Right forelimb (tissue), 1 donor: ENCODE measurements around the gene EVL.
A peak's percentile ranks its signal among the peaks of the same experiment; 100 is the strongest.
"Not testable (repeated sequence)": the region's sequence is repeated elsewhere in the genome, so short reads cannot be mapped to it uniquely, and the experiment has no call there.

Experiments
- DNase-seq: peaks from one replicate; pipeline ENCODE4 v3.0.0-alpha.2; 2018

The EVL gene

DNA sequence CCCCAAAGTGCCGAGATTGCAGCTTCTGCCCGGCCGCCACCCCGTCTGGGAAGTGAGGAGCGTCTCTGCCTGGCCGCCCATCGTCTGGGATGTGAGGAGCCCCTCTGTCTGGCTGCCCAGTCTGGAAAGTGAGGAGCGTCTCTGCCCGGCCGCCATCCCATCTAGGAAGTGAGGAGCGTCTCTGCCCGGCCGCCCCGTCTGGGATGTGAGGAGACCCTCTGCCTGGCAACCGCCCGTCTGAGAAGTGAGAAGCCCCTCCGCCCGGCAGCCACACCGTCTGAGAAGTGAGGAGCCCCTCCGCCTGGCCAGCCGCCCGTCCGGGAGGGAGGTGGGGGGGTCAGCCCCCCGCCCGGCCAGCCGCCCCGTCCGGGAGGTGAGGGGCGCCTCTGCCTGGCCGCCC lies 115.4 kb downstream of the EVL start:
- not testable (repeated sequence) for DNase-seq

DNA sequence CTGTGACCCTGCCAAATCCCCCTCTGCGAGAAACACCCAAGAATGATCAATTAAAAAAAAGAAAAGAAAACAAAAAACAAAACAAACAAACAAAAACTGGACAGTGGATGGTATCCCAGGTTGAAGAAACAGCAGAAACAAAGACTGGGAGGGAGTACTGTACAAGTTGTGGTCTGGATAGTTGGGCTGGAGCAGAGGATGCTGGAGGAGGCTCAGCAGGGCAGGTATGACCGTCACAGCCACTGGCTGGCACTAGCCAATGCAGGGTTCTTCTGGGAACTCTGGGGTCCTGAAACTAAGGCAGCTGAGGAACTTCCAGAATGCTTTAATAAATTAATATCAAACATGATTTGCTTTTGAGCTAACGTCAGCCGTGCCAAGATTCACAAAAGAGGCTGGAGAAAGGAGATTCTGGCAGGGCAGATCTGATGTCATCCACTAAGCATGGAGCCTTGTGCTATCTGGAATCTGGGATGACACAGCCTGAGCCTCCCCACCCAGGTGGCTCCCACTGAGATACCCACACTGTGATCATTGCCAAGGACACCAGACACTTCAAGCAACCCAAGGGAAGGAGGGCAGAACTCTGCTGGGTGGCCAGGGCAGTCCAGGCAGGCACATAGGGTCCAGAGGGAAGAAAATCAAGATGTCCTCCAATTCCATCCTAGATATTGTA lies 116.8 kb downstream of the EVL start:
- not testable (repeated sequence) for DNase-seq

DNA sequence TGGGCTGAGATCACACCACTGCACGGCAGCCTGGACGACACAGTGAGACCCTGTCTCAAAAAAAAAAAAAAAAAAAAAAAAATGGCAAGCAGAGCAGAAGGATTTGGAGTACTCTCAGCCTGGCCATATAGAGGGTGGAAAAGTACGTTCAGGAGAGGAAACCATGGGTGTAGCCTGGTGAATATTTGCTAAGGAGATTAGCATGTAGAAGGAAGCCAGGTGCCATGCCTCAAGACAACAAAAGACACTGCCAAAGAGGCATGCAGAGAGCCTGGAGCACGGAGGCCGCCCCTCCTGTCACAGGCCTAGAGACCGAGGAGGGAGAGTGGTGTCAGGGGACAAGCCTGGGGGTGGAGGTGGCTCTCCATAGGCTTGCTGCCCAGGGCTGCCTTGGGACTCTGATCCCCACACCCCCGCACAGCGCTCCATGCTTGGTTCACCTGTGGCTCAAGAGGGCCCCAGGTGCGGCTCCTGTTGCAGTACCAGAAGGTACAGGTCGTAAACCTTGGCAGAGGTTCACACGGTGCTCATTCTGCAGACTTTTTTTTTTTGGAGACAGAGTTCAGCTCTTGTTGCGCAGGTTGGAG lies 122.1 kb downstream of the EVL start:
- no peak for DNase-seq

DNA sequence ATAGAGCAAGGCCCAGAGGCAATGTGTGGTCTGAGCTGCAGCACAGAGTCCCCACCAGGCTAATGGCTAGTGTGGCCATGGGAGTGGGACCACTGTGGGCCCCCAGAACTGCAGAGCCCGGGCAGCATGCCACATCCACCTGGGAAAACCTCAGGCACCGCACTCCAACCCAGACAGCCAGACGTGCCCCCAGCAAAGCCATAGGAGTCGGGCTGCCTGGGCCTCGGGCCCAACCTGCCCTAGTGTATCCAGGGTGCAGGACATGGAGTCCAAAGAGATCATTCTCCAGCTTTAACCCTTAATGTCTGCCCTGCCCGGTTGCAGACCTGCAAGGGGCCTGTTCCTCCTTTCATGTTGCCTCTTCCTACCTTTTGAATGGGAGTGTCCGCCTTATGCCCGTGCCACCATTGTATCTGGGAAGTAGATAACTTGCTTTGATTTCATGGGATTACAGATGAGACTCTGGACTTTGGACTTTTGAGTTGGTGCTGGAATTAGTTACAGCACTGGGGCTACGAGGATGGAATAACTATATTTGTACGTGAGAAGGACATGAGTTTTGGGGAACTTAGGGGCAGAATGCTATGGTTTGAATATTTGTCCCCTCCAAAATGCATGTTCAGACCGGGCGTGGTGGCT lies 123.3 kb downstream of the EVL start:
- no peak for DNase-seq

DNA sequence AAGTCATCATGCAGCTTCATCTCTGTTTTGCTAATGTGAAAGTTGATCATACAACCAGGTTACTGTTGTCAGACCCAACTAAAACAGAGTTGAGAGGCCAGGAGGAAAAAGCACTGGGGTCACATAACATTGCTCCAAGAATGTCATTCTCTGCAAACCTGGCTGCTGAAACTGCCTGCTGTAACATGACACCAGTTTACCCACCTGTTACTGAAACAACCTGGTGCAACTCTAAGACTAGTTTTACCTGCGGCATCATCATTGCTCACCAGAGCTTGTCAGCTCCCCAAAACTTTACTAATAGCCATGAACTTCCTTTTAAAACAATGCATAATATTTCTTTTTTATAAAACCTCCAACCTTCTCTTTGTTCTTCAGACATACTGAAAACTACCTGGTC lies 124.9 kb downstream of the EVL start:
- no peak for DNase-seq

DNA sequence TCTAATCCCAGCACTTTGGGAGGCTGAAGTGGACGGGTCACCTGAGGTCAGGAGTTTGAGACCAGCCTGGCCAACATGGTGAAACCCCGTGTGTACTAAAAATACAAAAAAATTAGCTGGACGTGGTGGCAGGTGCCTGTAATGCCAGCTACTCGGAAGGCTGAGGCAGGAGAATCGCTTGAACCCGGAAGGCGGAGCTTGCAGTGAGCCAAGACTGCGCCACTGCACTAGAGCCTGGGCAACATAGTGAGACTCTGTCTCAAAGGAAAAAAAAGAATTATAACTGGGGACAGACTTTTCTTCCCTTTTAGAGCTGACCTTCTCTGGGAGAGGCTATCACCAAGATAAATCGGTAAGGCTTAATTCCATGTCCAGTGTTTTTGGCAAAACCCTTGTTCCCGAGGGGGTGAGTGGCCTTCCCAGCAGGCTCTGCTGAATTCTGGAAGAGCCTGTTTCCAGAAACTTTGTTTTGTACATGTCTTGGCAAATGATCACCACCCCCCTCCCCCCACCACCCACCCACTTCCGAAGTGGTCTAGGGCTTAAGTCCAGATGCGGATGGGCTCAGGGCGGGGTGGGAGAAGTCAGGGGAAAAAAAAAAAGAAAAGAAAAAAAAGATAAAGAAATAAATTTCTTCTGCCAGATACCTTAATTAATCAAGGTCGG lies 126.5 kb downstream of the EVL start:
- no peak for DNase-seq

DNA sequence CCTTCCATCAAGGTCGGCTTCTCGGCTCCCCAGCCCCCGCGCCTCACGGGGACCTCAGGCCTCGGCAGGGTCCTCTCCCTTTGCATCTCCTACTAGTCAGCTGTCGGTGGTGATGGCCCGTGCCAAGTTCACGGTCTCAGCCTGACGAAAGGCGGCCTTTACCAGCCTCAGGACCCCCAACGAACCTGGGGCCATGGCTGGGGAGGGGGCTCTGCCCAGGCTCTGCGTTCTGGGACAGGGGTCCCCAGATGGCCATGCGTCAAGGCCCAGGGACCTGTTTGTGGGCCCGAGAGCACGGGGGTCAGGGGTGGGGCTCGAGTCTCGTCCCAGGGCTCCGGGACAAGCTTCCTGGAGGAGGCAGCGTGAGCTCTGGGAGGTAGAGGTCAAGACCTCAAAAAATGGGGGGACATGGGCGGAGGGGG lies 127.0 kb downstream of the EVL start:
- DNase-seq: no peak

DNA sequence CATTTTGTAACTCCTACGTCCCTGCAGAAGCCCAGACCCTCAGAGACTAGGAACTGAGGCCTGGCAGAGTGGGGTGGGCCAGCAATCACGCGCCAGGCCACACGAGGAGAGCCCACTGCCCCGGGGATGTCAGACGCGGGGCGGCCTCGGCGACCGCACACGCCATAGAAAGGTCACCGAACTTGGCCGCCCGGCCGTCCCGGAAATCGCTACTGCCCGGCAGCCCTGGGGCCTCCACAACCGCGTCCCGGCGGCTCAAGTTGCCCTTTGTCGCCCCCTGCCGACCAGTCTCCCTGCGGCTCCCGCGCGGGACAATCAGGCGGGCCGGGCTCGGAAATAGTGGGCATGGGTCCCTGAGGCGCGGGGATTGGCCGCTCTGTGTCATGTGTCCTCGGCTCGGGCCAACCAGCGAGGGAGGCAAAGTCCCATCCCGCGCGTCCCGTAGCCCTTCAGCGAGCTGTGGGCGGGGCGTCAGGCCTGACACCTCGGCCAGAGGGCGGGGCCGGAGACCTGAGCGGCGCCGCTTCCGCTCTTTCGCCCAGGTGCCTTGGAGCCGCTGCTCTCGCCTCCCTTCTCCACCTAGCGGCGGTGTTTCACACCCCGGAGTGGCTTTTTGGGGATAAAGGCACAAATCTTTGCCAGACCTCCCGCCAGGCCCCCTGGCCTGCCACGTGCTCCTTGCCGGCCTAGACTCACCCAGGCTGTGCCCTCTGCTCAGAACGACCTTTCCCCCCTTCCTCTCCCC lies 127.6 kb downstream of the EVL start:
- peak; percentile 100 for DNase-seq
